ENCODE data around the gene UBE3D.

The UBE3D gene

DNA sequence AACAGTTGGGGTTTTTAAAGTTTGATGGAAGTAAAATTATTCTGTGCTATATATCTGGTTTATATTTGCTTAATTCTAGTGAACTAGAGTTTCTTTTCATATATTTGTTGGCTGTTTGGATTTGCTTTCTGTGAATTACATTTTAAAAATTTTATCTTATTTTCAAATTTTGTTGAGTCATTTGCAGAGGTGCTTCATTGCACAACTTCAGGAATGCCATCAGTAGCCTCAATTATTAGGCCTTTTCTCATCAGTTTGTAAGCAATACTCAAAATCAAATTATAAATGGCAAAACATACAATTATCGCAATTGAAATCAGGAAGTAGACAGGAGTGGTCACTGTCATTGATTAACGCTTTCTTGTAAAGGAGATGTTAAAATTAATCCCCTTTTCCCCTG, 96.9 kb downstream of the UBE3D start:
- no peak for DNase-seq (ENCODE audit: low read depth)
- H3K4me3 ChIP-seq (ENCODE audit: low read depth, low read length) = no peak overlapping the region
- TF ChIP-seq, protein P1, sequence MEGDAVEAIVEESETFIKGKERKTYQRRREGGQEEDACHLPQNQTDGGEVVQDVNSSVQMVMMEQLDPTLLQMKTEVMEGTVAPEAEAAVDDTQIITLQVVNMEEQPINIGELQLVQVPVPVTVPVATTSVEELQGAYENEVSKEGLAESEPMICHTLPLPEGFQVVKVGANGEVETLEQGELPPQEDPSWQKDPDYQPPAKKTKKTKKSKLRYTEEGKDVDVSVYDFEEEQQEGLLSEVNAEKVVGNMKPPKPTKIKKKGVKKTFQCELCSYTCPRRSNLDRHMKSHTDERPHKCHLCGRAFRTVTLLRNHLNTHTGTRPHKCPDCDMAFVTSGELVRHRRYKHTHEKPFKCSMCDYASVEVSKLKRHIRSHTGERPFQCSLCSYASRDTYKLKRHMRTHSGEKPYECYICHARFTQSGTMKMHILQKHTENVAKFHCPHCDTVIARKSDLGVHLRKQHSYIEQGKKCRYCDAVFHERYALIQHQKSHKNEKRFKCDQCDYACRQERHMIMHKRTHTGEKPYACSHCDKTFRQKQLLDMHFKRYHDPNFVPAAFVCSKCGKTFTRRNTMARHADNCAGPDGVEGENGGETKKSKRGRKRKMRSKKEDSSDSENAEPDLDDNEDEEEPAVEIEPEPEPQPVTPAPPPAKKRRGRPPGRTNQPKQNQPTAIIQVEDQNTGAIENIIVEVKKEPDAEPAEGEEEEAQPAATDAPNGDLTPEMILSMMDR (IDR thresholded peaks at IDR 0.05; ENCODE audit: insufficient read depth, low read depth, low read length, missing control alignments) = no peak

GRCh38 chr6:82963191-82963925, 102.3 kb downstream of the UBE3D start:
- no peak overlapping the region for H3K4me3 ChIP-seq (ENCODE audit: low read depth, low read length)
- TF ChIP-seq, protein P1 (IDR thresholded peaks at IDR 0.05; ENCODE audit: insufficient read depth, low read depth, low read length, missing control alignments) = no peak
- DNase-seq (ENCODE audit: low read depth) = no peak

DNA sequence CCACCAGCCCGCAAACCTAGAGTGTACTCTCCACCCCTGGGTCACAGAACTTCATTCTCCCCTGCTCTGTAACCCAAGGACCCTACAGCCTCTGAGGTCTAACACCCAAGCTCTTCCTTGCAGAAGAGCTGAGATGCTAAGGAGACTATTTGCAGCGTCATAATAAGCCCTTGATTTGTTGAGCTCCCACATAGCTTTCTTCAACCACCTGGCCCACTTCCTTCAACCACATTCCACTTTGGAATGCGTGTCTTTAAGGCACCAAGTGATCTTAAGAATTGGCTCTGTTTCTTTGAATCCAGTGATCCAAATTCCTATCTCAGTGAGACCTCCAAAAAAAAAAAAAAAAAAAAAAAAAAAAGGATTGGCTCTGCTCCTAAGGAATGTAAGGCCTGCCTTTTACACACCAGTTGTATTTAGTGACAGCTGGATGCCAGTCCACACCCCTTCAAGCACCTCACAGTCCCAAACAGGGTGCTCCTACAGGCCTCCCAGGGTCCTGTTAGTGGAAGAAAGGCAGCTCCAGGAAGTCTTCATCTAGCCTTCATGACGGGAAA, 106.2 kb downstream of the UBE3D start:
- TF ChIP-seq, protein P1 (IDR thresholded peaks at IDR 0.05; ENCODE audit: insufficient read depth, low read depth, low read length, missing control alignments) = no peak
- H3K4me3 ChIP-seq (ENCODE audit: low read depth, low read length) = no peak overlapping the region
- no peak for DNase-seq (ENCODE audit: low read depth)

DNA sequence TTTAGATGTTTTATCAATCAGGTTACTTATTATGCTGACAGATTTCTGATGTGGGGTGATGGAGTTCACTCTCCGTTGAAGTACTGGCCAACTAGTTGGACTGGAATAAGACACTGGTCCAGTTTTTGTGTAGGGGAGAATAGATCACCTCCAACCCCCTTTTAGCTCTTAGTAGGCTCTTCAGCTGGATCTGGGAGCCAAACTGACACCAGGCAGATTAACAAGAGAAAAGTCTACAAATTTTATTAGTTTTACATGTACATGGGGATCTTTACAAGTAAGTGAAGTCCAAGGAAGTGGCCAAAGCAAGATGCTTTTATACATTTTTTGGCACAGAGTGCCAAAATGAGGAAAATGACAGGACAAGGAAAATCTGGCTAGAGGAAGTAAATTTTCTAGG, 107.1 kb downstream of the UBE3D start:
- no peak for DNase-seq (ENCODE audit: low read depth)
- H3K4me3 ChIP-seq (ENCODE audit: low read depth, low read length) = no peak overlapping the region
- TF ChIP-seq, protein P1 (IDR thresholded peaks at IDR 0.05; ENCODE audit: insufficient read depth, low read depth, low read length, missing control alignments) = no peak

DNA sequence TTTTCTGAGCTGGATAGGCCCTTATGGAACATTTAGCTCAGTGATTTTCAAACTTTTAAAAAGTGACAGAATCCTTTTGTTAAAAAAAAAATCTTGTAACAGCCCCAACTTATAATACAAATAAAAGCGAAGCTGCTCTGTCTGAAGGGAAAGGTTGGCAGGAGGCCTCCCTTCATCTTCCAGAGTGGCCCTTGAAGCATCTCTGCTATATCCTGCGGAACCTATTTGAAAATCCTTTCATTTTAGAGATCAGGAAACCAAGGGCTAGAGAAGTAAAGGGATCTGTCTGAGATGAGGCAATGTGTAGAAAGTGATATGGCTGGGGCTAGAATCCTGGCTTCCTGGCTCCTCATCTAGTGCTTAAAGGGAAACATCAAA, 107.8 kb downstream of the UBE3D start:
- no peak for DNase-seq (ENCODE audit: low read depth)
- TF ChIP-seq, protein P1 (IDR thresholded peaks at IDR 0.05; ENCODE audit: insufficient read depth, low read depth, low read length, missing control alignments) = no peak
- no peak overlapping the region for H3K4me3 ChIP-seq (ENCODE audit: low read depth, low read length)

GRCh38 chr6:82957171-82957867, 108.3 kb downstream of the UBE3D start:
- DNase-seq (ENCODE audit: low read depth) = no peak
- no peak overlapping the region for H3K4me3 ChIP-seq (ENCODE audit: low read depth, low read length)
- TF ChIP-seq, protein P1 (IDR thresholded peaks at IDR 0.05; ENCODE audit: insufficient read depth, low read depth, low read length, missing control alignments) = no peak
